Measurements from ENCODE around the gene PCP4.

DNA sequence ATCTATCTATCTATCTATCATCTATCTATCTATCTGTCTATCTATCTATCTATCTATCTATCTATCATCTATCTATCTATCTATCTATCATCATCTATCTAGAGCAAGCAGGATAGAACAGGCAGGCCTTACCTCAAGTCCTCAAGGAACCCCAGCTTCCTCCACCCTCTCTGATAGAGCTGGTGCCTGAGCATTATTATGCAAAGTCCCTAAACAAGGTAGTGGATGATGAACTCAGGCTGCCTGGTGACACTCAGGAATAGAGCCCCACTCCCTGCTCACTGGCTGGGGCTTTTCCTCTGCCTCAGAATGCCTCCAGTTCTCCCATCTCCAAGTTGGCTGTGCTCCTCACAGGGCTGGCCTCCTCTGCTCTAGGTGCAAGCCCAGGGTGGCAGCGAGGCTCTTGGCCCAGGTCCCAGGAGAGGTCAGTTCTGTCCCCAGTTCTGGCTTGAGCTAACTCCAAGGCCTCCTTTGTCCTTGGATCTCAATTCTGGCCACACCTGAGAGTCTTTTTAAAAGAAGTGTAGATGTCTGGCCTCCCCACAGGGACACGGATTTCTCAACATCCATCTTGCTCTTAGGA lies 60.2 kb downstream of the PCP4 start:
- TF ChIP-seq, protein P1, sequence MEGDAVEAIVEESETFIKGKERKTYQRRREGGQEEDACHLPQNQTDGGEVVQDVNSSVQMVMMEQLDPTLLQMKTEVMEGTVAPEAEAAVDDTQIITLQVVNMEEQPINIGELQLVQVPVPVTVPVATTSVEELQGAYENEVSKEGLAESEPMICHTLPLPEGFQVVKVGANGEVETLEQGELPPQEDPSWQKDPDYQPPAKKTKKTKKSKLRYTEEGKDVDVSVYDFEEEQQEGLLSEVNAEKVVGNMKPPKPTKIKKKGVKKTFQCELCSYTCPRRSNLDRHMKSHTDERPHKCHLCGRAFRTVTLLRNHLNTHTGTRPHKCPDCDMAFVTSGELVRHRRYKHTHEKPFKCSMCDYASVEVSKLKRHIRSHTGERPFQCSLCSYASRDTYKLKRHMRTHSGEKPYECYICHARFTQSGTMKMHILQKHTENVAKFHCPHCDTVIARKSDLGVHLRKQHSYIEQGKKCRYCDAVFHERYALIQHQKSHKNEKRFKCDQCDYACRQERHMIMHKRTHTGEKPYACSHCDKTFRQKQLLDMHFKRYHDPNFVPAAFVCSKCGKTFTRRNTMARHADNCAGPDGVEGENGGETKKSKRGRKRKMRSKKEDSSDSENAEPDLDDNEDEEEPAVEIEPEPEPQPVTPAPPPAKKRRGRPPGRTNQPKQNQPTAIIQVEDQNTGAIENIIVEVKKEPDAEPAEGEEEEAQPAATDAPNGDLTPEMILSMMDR (conservative IDR thresholded peaks at IDR 0.05; ENCODE audit: low read length) = no peak
- TF ChIP-seq EZH2phosphoT487 (IDR thresholded peaks at IDR 0.05; ENCODE audit: borderline replicate concordance) = no peak

All from Loucy (cell line).